Breast epithelium (tissue), 3 donors: ENCODE measurements around the gene DGKQ.

Experiments used
- CTCF ChIP-seq, 3 donors: fragments of 450-650 bp; IDR thresholded peaks; one replicate each; pipeline ENCODE4 v1.5.1; 2016 to 2017; ENCODE audit warnings: antibody characterized with exemption in 3 of 3, mild to moderate bottlenecking in 3 of 3, moderate library complexity in 3 of 3
- POLR2A ChIP-seq: fragments of 450-650 bp; IDR thresholded peaks from one replicate; pipeline ENCODE4 v1.6.1; 2016; ENCODE audit warnings: antibody characterized with exemption, mild to moderate bottlenecking, moderate library complexity
- POLR2AphosphoS5 ChIP-seq, 3 donors: sonication (generic); formaldehyde crosslinking; IDR thresholded peaks; one replicate each; pipeline ENCODE4 v1.6.1; 2017; ENCODE audit warnings: antibody characterized with exemption in 3 of 3

GRCh38 chr4:972651-973424, 531 bp downstream of the DGKQ start:
- TF ChIP-seq CTCF (IDR thresholded peaks at IDR 0.05) = no peak
- TF ChIP-seq POLR2AphosphoS5 (IDR thresholded peaks at IDR 0.05) = no peak
- no peak for TF ChIP-seq POLR2A
